HFF-Myc (cell line): ENCODE data around the gene CAPN15.

Source experiments
- DNase-seq: peaks from one replicate; pipeline ENCODE4 v3.0.0-alpha.2; 2011; ENCODE audit warnings: low read depth; ENCODE audit errors: extremely low read depth
- H3K4me3 ChIP-seq: replicated peaks from 2 replicates; pipeline ENCODE4 v1.5.1; 2011; ENCODE audit warnings: low read depth, mild to moderate bottlenecking, control low read depth, low read length
- TF ChIP-seq, protein P1 (sequence below): IDR thresholded peaks from 2 replicates; pipeline ENCODE4 v1.5.1; 2012; ENCODE audit warnings: mild to moderate bottlenecking, low read depth, low read length, control low read depth; ENCODE audit errors: missing control alignments

Gene CAPN15

DNA sequence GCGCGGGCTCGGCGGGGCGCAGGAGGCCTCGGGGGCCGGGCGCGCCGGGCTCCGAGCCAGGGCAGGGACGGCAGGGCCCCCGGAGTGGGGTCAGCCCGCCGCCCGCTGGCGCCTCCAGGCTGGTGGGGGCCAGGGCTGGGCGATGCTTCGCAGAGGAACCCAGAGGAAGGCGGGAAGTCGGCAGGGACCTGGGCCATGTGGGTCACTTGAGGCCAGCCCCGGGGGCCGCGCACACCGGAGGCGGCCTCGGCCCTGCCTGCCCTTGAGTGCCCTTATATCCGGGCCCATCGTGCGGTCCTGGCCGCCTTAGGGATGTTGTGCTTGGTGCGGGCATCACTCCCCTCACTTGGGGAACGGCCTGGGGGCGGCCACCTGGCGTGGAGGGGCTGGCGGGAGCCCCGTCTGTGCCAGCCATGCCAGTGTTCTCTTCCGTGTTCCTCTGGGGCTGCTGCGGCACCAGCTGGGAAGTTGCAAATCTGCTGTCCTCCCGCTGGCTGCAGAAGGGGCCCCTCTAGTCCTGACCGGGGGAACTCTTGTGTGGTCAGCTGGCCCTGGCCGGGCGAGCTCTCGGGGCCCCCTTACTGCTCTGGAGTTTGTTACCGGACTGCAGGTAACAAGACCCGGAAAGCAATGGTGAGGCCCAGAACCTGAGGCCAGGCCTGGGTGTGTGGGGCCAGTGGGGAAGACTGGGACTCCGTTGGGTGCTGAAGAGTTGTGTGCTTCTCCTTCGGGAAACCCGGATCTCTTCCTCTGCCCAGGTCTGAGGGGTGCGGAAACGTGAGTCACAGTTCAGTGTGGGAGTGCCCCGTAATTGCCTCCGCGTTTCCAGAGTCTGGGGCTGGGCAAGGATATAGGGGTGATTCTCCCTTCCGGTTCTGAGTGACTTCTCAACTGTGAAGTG lies 849 bp downstream of the CAPN15 start:
- TF ChIP-seq, protein P1, sequence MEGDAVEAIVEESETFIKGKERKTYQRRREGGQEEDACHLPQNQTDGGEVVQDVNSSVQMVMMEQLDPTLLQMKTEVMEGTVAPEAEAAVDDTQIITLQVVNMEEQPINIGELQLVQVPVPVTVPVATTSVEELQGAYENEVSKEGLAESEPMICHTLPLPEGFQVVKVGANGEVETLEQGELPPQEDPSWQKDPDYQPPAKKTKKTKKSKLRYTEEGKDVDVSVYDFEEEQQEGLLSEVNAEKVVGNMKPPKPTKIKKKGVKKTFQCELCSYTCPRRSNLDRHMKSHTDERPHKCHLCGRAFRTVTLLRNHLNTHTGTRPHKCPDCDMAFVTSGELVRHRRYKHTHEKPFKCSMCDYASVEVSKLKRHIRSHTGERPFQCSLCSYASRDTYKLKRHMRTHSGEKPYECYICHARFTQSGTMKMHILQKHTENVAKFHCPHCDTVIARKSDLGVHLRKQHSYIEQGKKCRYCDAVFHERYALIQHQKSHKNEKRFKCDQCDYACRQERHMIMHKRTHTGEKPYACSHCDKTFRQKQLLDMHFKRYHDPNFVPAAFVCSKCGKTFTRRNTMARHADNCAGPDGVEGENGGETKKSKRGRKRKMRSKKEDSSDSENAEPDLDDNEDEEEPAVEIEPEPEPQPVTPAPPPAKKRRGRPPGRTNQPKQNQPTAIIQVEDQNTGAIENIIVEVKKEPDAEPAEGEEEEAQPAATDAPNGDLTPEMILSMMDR: no peak
- H3K4me3 ChIP-seq: peak overlapping the region; percentile 88
- DNase-seq: no peak

DNA sequence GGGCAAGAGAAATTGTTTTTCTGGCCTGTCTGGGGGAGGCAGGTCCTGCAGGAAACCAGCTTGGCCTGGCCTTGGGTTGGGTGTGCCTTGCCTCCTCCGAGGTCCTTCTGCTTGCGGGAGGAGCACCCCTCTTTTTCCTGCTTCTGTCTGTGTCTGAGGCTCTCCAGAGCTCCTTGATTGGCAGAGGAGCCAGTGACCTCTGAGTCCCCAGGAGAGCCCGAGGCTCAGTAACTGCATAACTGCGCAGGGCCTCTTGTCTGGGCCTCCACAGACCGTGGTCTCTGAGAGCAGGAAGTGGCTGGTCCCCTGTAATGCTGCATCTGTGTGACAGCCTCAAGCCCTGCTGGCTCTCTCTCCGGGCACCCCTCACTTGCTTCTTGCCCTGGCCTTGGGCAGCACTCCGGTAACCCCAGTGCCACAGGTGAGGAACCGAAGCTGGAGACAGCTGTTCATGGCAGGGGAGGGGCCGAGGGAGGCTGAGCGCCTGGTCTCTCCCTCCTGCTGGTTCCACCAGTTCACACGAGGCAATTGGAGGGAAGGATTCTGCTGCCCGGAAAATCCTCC lies 1.6 kb downstream of the CAPN15 start:
- TF ChIP-seq, protein P1: no peak
- peak overlapping the region; percentile 88 for H3K4me3 ChIP-seq
- DNase-seq: no peak

DNA sequence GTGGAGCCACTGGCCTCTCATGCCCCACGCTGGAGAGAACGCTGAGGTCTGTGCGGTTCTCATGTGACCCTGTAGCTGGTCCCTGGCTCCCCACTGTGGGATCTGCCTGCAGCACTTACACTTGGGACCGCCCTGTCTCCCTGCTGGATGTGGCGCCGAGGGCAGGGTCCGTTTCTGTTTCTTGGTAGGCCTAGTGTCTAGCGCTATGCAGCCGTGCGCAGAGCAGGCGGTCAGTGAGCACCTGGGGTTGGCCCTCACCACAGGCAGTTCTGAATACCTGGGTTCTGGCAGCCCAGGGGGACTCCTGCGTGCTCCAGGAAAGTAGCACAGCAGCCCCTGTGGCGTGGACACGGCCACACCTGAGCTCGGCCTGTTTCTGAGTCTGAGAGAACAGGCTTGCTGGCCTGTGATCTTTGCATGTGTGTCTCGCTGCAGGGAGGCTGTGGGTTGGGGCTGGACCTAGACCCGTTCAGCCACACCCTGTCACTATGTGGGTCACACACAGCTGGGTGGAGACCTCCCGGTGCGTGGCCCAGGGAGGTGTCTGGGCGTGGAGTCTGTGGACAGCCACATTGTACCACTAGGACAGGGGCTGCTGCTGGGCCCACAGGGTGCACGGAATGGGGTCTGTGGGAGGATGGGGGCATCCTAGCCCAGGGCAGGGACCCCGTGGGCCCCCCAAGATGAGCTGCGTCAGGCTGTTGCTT lies 2.8 kb downstream of the CAPN15 start:
- TF ChIP-seq, protein P1: no peak
- DNase-seq: no peak
- H3K4me3 ChIP-seq: peak overlapping the region; percentile 88; the same call in 1 of the 2 replicates

DNA sequence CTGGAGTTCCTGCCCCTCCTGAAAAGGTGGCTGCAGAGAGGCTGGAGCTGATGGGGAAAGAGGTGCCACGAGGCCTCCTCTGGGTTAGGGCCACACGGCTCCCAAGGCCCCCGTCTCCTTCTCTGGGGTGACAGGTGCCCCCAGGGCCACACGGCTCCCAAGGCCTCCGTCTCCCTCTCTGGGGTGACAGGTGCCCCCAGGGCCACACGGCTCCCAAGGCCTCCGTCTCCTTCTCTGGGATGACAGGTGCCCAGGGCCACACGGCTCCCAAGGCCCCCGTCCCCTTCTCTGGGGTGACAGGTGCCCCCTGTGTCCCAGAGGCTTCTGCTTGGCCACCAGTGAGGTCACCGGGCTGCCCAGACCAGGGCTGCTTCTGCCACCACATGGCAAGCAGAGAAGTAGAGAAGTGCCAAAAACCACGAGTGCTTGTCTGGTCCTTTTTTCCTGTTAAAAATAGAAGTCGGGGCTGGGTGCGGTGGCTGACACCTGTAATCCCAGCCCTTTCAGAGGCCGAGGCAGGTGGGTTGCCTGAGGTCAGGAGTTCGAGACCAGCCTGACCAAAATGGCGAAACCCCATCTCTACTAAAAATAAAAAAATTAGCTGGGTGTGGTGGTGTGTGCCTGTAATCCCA lies 4.1 kb downstream of the CAPN15 start:
- no peak overlapping the region for H3K4me3 ChIP-seq

DNA sequence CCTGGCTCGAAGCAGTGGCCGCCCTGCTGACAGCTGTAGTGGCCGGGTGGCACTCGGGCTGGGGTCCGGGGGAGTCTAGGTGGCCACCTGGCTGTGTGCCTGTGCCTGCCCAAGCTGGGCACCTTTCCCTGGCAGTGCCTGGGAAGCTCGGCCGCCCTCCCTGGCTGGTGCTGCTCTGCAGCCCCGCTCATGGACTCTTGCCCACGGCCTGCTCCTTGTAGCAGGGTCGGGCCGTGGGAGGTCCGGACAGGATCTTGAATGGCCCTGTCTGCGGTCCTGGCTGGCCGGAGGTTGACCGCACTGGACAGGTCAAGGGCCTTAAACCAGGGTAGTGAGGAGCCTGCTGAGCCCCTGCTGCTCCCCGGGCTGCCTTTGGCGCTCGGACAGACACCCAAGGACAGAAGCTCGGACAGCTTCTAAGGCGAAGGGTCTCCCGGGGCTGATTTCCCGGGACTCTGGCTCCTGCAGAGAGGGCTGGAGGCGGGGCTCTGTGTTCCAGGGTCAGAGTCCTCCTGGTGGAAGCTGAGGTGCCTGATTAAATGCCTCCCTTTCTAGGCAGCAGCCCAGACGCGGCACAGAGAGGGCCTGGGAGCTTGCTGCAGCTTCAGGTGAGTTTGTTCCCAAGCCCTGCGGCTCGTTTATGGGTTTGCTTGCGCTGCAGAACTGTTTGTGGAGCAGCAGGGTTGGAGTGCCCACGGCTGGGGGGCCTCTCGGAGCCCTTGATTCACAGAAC lies 6.0 kb downstream of the CAPN15 start:
- no peak for DNase-seq
- TF ChIP-seq, protein P1: no peak
- H3K4me3 ChIP-seq: no peak overlapping the region

More for the DNA sequence above, 4.1 kb downstream of the CAPN15 start:
- TF ChIP-seq, protein P1: no peak
- no peak for DNase-seq

DNA sequence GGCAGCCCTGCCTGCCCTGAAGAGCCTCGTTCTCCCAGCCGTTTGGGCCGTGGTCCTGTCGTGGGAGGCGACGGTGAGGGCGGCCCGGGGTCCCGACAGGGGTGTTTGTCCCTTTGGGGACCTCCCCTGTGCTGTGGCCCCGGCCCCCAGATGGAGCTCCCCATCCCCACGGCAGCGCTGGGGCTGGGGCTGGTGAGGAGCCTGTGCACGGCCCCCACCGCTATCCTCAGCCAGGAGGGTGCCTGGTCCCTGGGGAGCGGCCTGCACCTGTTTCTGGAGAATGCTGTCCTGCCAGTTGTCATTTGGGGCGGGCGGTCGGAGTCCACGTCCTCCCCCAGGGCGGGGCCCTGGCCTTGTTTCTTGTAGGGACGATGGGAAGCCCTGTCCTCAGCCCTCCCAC lies 6.6 kb downstream of the CAPN15 start:
- TF ChIP-seq, protein P1: no peak
- no peak overlapping the region for H3K4me3 ChIP-seq
- DNase-seq: no peak
